Mesendoderm (in vitro differentiated cells): Measurements from ENCODE around the gene METTL16.

Experiments used
- DNase-seq: peaks from one replicate; pipeline ENCODE4 v3.0.0; 2013
- H2AK5ac ChIP-seq: 2 replicates; pipeline ENCODE4 v1.6.1; 2013; ENCODE audit warnings: low read length, inconsistent platforms
- H2BK120ac ChIP-seq: 2 replicates; pipeline ENCODE4 v1.6.1; 2013; ENCODE audit warnings: low read depth, mild to moderate bottlenecking, low read length, moderate library complexity, mixed read lengths
- H2BK15ac ChIP-seq: replicated peaks from 2 replicates; pipeline ENCODE4 v1.6.1; 2013; ENCODE audit warnings: low read depth, mild to moderate bottlenecking, moderate library complexity
- H2BK5ac ChIP-seq: 2 replicates; pipeline ENCODE4 v1.6.1; 2013; ENCODE audit warnings: low read length, inconsistent platforms
- H3K18ac ChIP-seq: 2 replicates; pipeline ENCODE4 v1.6.1; 2013; ENCODE audit warnings: mild to moderate bottlenecking, low read length, mixed read lengths
- H3K23ac ChIP-seq: one replicate; pipeline ENCODE4 v1.6.1; 2013; ENCODE audit warnings: low read length
- H3K27ac ChIP-seq: 2 replicates; pipeline ENCODE4 v1.5.1; 2013; ENCODE audit warnings: low read depth, mild to moderate bottlenecking, inconsistent platforms, low read length, moderate library complexity
- H3K27me3 ChIP-seq: 2 replicates; pipeline ENCODE4 v1.6.1; 2013; ENCODE audit warnings: low read length, control low read depth, mild to moderate bottlenecking, inconsistent platforms; ENCODE audit not compliant: insufficient read depth, poor library complexity
- H3K36me3 ChIP-seq: 2 replicates; pipeline ENCODE4 v1.6.1; 2013; ENCODE audit warnings: low read length, inconsistent platforms; ENCODE audit not compliant: control insufficient read depth, insufficient read depth
- H3K4ac ChIP-seq: one replicate; pipeline ENCODE4 v1.6.1; 2013; ENCODE audit warnings: low read depth, mild to moderate bottlenecking, low read length, moderate library complexity
- H3K4me1 ChIP-seq: 2 replicates; pipeline ENCODE4 v1.6.1; 2013; ENCODE audit warnings: low read depth, low read length, inconsistent platforms; ENCODE audit not compliant: control insufficient read depth
- H3K4me2 ChIP-seq: 2 replicates; pipeline ENCODE4 v1.6.1; 2013; ENCODE audit warnings: low read length
- H3K4me3 ChIP-seq: 2 replicates; pipeline ENCODE4 v1.5.1; 2013; ENCODE audit warnings: mild to moderate bottlenecking, low read length
- H3K56ac ChIP-seq: one replicate; pipeline ENCODE4 v1.6.1; 2013; ENCODE audit warnings: low read length
- H3K79me1 ChIP-seq: 2 replicates; pipeline ENCODE4 v1.6.1; 2013; ENCODE audit warnings: low read length, inconsistent platforms
- H3K79me2 ChIP-seq: 2 replicates; pipeline ENCODE4 v1.6.1; 2013; ENCODE audit warnings: mild to moderate bottlenecking, low read length; ENCODE audit not compliant: control insufficient read depth, insufficient read depth
- H3K9ac ChIP-seq: 2 replicates; pipeline ENCODE4 v1.6.1; 2013; ENCODE audit warnings: low read length, inconsistent platforms
- H4K5ac ChIP-seq: one replicate; pipeline ENCODE4 v1.6.1; 2013; ENCODE audit warnings: low read length
- H4K8ac ChIP-seq: one replicate; pipeline ENCODE4 v1.6.1; 2013; ENCODE audit warnings: low read depth, mild to moderate bottlenecking, control low read depth, low read length, moderate library complexity
- WGBS: extraction: QIAGEN DNeasy Blood & Tissue Kit; methylation state at CpG from one replicate; pipeline ENCODE4 v1.1.7; 2013; ENCODE audit warnings: low lambda C conversion rate, missing lambda C conversion rate; ENCODE audit not compliant: insufficient coverage; ENCODE audit errors: extremely low coverage; 5-methylcytosine and 5-hydroxymethylcytosine counted together

METTL16 gene

DNA sequence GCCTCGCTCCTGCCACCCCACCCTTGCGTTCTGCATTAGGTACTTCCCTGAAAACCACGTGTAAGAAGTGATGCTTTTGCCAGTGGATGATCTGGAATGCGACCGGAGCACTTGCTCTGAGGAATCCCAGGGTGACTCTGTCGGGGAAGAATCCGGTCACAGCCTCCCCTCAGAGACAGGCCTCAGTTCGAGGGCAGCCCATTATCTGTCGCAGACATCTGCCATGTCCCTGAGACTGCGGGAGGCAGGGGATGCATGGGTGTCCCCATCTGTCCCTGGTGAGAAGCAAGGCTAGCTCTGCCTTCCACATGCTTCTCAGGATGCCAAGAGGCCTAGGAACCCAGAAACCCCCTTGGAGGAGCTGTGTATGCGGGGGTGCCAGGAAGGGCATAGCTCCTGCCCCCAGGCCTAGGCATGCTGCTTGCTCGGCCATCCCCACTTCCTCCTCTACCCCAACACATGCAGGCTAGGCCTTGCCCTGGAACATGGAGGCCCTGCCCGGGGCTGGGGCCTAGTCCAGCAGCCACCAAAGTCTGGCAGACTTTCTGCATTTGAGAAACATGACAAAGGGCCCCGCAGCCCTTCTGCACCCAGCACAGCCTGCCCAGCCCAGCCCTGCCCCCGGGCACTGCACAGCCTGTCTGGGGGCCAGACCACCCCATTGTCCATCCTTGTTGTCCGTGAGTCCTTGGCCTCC, 131.3 kb downstream of the METTL16 start:
- Histone ChIP-seq H3K56ac (no peak overlapping the region), H4K5ac (no peak overlapping the region), H2BK120ac (no peak overlapping the region), H2AK5ac (no peak overlapping the region), H2BK5ac (no peak overlapping the region), H3K36me3 (no peaks in the 10 kb centered on the region), H3K79me2 (no peaks in the 10 kb centered on the region), H3K9ac (no peak overlapping the region), H4K8ac (no peak overlapping the region), H3K4me1 (no peaks in the 10 kb centered on the region), H3K23ac (no peak overlapping the region), H2BK15ac (no peak overlapping the region), H3K4me2 (no peak overlapping the region), H3K4me3 (no peak overlapping the region), H3K27ac (no peak overlapping the region), H3K79me1 (no peaks in the 10 kb centered on the region), H3K27me3 (no peaks in the 10 kb centered on the region), H3K18ac (no peak overlapping the region), H3K4ac (no peak overlapping the region)
- DNase-seq, result peak; percentile 69
- no CpG with 5 or more reads among the region's 16 CpGs for WGBS

DNA sequence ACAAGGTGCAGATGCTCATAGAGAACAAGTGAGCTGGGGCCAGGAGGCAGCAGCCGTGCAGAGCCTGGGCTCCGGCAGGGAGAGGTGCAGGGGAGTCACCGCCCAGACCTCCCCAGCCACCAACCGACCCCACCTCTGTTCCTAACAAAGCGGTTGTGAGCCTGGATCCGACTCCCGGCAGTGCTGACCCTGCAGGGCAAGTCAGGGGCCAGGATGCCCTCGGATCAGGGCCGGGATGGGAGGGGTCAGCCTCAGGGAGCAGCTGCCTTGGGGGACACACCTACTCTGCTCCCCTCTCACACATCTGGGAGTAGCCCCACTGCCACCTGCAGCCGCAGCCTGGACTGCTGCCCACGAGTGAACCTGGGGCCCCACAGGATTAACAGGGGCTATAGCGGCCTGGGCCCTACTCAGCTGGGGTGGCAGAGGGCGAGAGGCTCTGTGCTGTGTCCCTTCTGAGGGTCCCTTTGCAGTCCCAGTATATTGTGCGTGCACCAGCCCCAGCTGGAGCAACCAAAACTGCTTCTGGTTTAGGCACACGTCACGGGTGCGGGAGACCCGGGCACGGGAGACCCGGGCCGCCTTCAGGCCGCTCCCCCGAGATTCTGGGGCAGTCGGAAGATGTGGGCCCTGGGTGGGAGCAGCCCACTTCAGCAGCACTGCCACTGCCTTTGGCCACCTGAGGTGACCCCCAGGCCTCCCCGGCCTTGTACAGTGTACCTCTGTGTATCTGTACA, 132.0 kb downstream of the METTL16 start:
- Histone ChIP-seq H3K27ac (no peak overlapping the region), H3K4ac (no peak overlapping the region), H4K5ac (no peak overlapping the region), H2BK15ac (no peak overlapping the region), H3K27me3 (no peaks in the 10 kb centered on the region), H2BK5ac (no peak overlapping the region), H3K4me3 (no peak overlapping the region), H3K79me1 (no peaks in the 10 kb centered on the region), H3K36me3 (no peaks in the 10 kb centered on the region), H2BK120ac (no peak overlapping the region), H3K79me2 (no peaks in the 10 kb centered on the region), H4K8ac (no peak overlapping the region), H3K56ac (no peak overlapping the region), H3K18ac (no peak overlapping the region), H2AK5ac (no peak overlapping the region), H3K4me1 (no peaks in the 10 kb centered on the region), H3K4me2 (no peak overlapping the region), H3K23ac (no peak overlapping the region), H3K9ac (no peak overlapping the region)
- no peak for DNase-seq
- no CpG with 5 or more reads among the region's 25 CpGs for WGBS

DNA sequence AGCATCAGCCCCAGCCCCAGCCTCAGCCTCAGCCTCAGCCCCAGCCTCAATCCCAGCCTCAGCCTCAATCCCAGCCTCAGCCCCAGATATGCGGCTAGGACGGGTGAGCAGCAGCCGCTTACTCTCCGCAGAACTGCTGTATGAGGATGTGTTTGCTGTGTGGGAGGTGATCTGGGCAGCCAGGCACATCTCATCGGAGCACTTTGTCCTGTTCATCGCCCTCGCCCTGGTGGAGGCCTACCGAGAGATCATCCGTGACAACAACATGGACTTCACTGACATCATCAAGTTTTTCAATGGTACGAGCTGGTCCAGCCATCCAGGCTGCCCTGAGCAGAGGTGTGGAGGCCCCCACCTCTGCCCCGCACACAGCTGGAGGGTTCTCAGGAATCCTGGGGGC, 132.8 kb downstream of the METTL16 start:
- Histone ChIP-seq H3K36me3 (no peaks in the 10 kb centered on the region), H3K27ac (no peak overlapping the region), H2BK120ac (no peak overlapping the region), H2AK5ac (no peak overlapping the region), H4K5ac (no peak overlapping the region), H2BK15ac (no peak overlapping the region), H3K4me3 (no peak overlapping the region), H3K4me2 (no peak overlapping the region), H3K23ac (no peak overlapping the region), H3K4ac (no peak overlapping the region), H3K27me3 (no peaks in the 10 kb centered on the region), H3K18ac (no peak overlapping the region), H4K8ac (no peak overlapping the region), H3K79me1 (no peaks in the 10 kb centered on the region), H3K79me2 (no peaks in the 10 kb centered on the region), H3K56ac (no peak overlapping the region), H2BK5ac (no peak overlapping the region), H3K4me1 (no peaks in the 10 kb centered on the region), H3K9ac (no peak overlapping the region)
- WGBS, result no CpG with 5 or more reads among the region's 11 CpGs
- no peak for DNase-seq

DNA sequence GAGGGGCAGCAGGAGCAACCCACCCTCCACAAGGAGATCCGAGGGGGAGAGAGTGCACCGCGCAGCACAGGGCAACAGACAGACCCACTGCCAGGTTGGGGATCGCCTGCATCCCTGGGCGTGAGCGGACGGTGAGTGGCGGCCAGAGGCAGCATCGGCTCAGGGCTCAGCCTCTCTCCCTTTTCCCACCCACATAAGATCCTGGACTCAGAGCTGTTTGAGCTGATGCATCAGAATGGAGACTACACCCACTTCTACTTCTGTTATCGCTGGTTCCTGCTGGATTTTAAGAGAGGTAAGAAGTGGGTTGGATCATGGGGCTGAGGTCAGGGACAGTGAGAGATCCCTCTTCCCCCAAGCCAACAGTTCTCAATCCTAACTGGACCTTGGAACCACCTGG, 134.0 kb downstream of the METTL16 start:
- no peaks in the 10 kb centered on the region for H3K36me3 ChIP-seq
- no peak overlapping the region for H3K4ac ChIP-seq
- WGBS, result no CpG with 5 or more reads among the region's 10 CpGs
- no peak overlapping the region for H2BK15ac ChIP-seq
- no peak overlapping the region for H3K18ac ChIP-seq
- no peaks in the 10 kb centered on the region for H3K4me1 ChIP-seq
- H3K79me1 ChIP-seq, result no peaks in the 10 kb centered on the region
- no peak overlapping the region for H3K56ac ChIP-seq
- H2AK5ac ChIP-seq, result no peak overlapping the region
- no peak overlapping the region for H2BK5ac ChIP-seq
- H4K8ac ChIP-seq, result no peak overlapping the region
- H2BK120ac ChIP-seq, result no peak overlapping the region
- no peak overlapping the region for H3K9ac ChIP-seq
- H3K27me3 ChIP-seq, result no peaks in the 10 kb centered on the region
- H4K5ac ChIP-seq, result no peak overlapping the region
- no peak overlapping the region for H3K27ac ChIP-seq
- no peak for DNase-seq
- H3K23ac ChIP-seq, result no peak overlapping the region
- no peak overlapping the region for H3K4me3 ChIP-seq
- H3K4me2 ChIP-seq, result no peak overlapping the region
- H3K79me2 ChIP-seq, result no peaks in the 10 kb centered on the region

DNA sequence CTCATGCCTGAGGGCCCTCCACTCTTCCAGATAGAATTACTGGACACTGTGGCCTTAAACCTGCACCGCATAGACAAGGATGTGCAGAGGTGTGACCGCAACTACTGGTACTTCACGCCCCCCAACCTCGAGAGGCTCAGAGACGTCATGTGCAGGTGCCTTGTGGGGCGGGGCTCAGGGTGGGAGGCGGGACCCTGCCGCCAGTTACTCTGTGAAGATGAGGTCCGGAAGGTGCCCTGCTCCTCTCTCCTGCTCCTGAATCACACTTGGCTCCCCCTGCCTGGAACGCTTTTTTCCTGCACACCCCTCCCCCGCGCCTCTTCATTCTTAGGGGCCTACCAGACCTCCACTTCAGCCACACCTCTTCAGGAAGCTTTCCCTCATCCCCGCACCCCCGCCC, 135.6 kb downstream of the METTL16 start:
- DNase-seq, result no peak
- Histone ChIP-seq H4K8ac (no peak overlapping the region), H3K4me3 (no peak overlapping the region), H2BK120ac (no peak overlapping the region), H3K56ac (no peak overlapping the region), H3K27ac (no peak overlapping the region), H3K9ac (no peak overlapping the region), H3K23ac (no peak overlapping the region), H2BK5ac (no peak overlapping the region), H3K27me3 (no peaks in the 10 kb centered on the region), H3K4me1 (no peaks in the 10 kb centered on the region), H3K4me2 (no peak overlapping the region), H3K79me2 (no peaks in the 10 kb centered on the region), H2BK15ac (no peak overlapping the region), H2AK5ac (no peak overlapping the region), H4K5ac (no peak overlapping the region), H3K36me3 (no peaks in the 10 kb centered on the region), H3K4ac (no peak overlapping the region), H3K79me1 (no peaks in the 10 kb centered on the region), H3K18ac (no peak overlapping the region)
- WGBS, result no CpG with 5 or more reads among the region's 14 CpGs
